ENCODE measurements around the gene ZNF654. TPM values are rescaled to one million over a fixed set of nuclear protein-coding genes. Genes with fewer than 3 reads are reported as not detected.

The ZNF654 gene
- total and polyA plus RNA-seq, 2 donors (not counting 1 experiment from before 2014, with no cell fraction given): 4.0 to 19.5 TPM

- no peak overlapping the region for H2AFZ ChIP-seq (ENCODE audit: insufficient read depth, low read depth, low read length, poor library complexity, severe bottlenecking)
Measured at GRCh38 chr3:88038566-88038965, 20.5 kb upstream of the ZNF654 start.

GRCh38 chr3:88040529-88040928, 18.5 kb upstream of the ZNF654 start:
- H3K4me3 Mint-ChIP-seq: no peak overlapping the region
- intact Hi-C loops (cut with micrococcal nuclease): no loop called here
- H2AFZ ChIP-seq (ENCODE audit: insufficient read depth, low read depth, low read length, poor library complexity, severe bottlenecking): no peak overlapping the region
- no peaks in the 10 kb centered on the region for H3K79me2 ChIP-seq (ENCODE audit: control insufficient read depth, insufficient read depth, low read length)
- TF ChIP-seq EZH2 (IDR thresholded peaks at IDR 0.05; ENCODE audit: borderline replicate concordance, insufficient read depth, low read depth, low read length, poor library complexity, severe bottlenecking) (no peak), CTCF (IDR thresholded peaks at IDR 0.05) (no peak)
- ChIA-PET POLR2A (no interaction called here), CTCF (no interaction called here)
- H3K9me3 ChIP-seq (ENCODE audit: control extremely low read depth in 1 of 3, control insufficient read depth in 2 of 3, insufficient read depth in 1 of 3, low read length in 2 of 3): no peaks in the 10 kb centered on the region
- H3K4me3 ChIP-seq (ENCODE audit: control extremely low read depth in 1 of 5, extremely low read depth in 1 of 5, insufficient read depth in 1 of 5, low read depth in 2 of 5, low read length in 4 of 5): no peak overlapping the region
- WGBS (ENCODE audit: insufficient coverage): 88% methylated on average over 2 of the region's 4 CpGs
- no peaks in the 10 kb centered on the region for H3K27me3 Mint-ChIP-seq
- DNase-seq (no peak), ATAC-seq (ENCODE audit: low read depth) (no peak)
- H3K4me1 ChIP-seq (ENCODE audit: control insufficient read depth in 2 of 2, insufficient read depth in 2 of 2, low read length in 2 of 2): no peaks in the 10 kb centered on the region
- no peak overlapping the region for H3K4me2 ChIP-seq (replicated peaks; ENCODE audit: low read depth, low read length, poor library complexity, severe bottlenecking)
- H3K27me3 ChIP-seq (replicated peaks in 1 of 4; ENCODE audit: control extremely low read depth in 1 of 4, control insufficient read depth in 3 of 4, insufficient read depth in 4 of 4, low read length in 3 of 4): no peaks in the 10 kb centered on the region
- no peaks in the 10 kb centered on the region for H4K20me1 ChIP-seq (ENCODE audit: control insufficient read depth, insufficient read depth, low read length, poor library complexity, severe bottlenecking)
- H3K4me1 Mint-ChIP-seq: no peaks in the 10 kb centered on the region
- no peak overlapping the region for H3K27ac Mint-ChIP-seq
- no peaks in the 10 kb centered on the region for H3K9me3 Mint-ChIP-seq (ENCODE audit: insufficient read depth)
- no peaks in the 10 kb centered on the region for H3K36me3 ChIP-seq (replicated peaks in 1 of 2; ENCODE audit: control extremely low read depth in 1 of 2, control insufficient read depth in 1 of 2, extremely low read depth in 1 of 2, insufficient read depth in 2 of 2, low read length in 1 of 2)
- no peak overlapping the region for H3K9ac ChIP-seq (ENCODE audit: low read length)
- H3K27ac ChIP-seq (ENCODE audit: low read length in 2 of 2): no peak overlapping the region

More at GRCh38 chr3:88038566-88038965, 20.5 kb upstream of the ZNF654 start:
- H3K27me3 Mint-ChIP-seq: no peaks in the 10 kb centered on the region
- Histone ChIP-seq H3K4me1 (ENCODE audit: control insufficient read depth in 2 of 2, insufficient read depth in 2 of 2, low read length in 2 of 2) (peaks cover 0 to 4% of the 10 kb centered on the region in 2 donors), H3K79me2 (ENCODE audit: control insufficient read depth, insufficient read depth, low read length) (no peaks in the 10 kb centered on the region), H3K4me2 (replicated peaks; ENCODE audit: low read depth, low read length, poor library complexity, severe bottlenecking) (no peak overlapping the region), H3K9me3 (ENCODE audit: control extremely low read depth in 1 of 3, control insufficient read depth in 2 of 3, insufficient read depth in 1 of 3, low read length in 2 of 3) (no peaks in the 10 kb centered on the region), H3K9ac (ENCODE audit: low read length) (no peak overlapping the region), H3K27me3 (replicated peaks in 1 of 4; ENCODE audit: control extremely low read depth in 1 of 4, control insufficient read depth in 3 of 4, insufficient read depth in 4 of 4, low read length in 3 of 4) (no peaks in the 10 kb centered on the region), H3K27ac (ENCODE audit: low read length in 2 of 2) (no peak overlapping the region), H4K20me1 (ENCODE audit: control insufficient read depth, insufficient read depth, low read length, poor library complexity, severe bottlenecking) (no peaks in the 10 kb centered on the region), H3K36me3 (replicated peaks in 1 of 2; ENCODE audit: control extremely low read depth in 1 of 2, control insufficient read depth in 1 of 2, extremely low read depth in 1 of 2, insufficient read depth in 2 of 2, low read length in 1 of 2) (no peaks in the 10 kb centered on the region), H3K4me3 (ENCODE audit: control extremely low read depth in 1 of 5, extremely low read depth in 1 of 5, insufficient read depth in 1 of 5, low read depth in 2 of 5, low read length in 4 of 5) (no peak overlapping the region)
- H3K4me3 Mint-ChIP-seq: no peak overlapping the region
- no peak for TF ChIP-seq CTCF (IDR thresholded peaks at IDR 0.05)
- TF ChIP-seq EZH2 (IDR thresholded peaks at IDR 0.05; ENCODE audit: borderline replicate concordance, insufficient read depth, low read depth, low read length, poor library complexity, severe bottlenecking): no peak
- intact Hi-C loops (cut with micrococcal nuclease): no loop called here
- peaks cover 10% of the 10 kb centered on the region for H3K4me1 Mint-ChIP-seq
- H3K27ac Mint-ChIP-seq: no peak overlapping the region
- ChIA-PET CTCF (no interaction called here), POLR2A (no interaction called here)
- ATAC-seq (ENCODE audit: low read depth) (no peak), DNase-seq (no peak)
- no peaks in the 10 kb centered on the region for H3K9me3 Mint-ChIP-seq (ENCODE audit: insufficient read depth)
- WGBS (ENCODE audit: insufficient coverage): 100% methylated on average over 1 of the region's 2 CpGs
